ENCODE results near the gene AGBL1.
"Not testable (repeated sequence)": the region's sequence is repeated elsewhere in the genome, so short reads cannot be mapped to it uniquely, and the experiment has no call there.

Gene AGBL1

DNA sequence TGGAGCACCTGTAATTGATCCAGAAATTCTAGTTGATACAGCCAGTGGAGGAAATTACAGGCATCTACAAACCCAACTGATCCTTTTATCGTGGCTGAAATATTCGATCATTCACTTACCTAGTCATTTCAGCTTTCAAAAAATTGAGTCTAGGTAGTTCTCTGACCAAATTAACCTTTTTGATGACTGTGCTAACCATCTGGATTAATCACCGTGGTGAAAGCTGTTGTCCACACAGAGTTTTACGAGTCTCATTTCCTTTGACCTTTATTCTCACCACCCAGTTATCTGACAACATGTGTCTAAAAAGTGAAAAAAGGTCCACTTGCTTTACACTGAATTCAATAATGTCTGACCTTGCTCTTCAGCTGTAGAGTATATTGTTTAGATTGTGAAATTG, 354.3 kb downstream of the AGBL1 start:
- Mint-ChIP-seq H3K36me3 (ENCODE audit: low read depth) (no peaks in the 10 kb centered on the region), H3K4me3 (no peak overlapping the region), H3K9me3 (no peaks in the 10 kb centered on the region), H3K4me1 (no peaks in the 10 kb centered on the region), H3K27me3 (ENCODE audit: low read depth) (peaks cover 9% of the 10 kb centered on the region), H3K27ac (no peak overlapping the region)
- TF ChIP-seq, protein P1, sequence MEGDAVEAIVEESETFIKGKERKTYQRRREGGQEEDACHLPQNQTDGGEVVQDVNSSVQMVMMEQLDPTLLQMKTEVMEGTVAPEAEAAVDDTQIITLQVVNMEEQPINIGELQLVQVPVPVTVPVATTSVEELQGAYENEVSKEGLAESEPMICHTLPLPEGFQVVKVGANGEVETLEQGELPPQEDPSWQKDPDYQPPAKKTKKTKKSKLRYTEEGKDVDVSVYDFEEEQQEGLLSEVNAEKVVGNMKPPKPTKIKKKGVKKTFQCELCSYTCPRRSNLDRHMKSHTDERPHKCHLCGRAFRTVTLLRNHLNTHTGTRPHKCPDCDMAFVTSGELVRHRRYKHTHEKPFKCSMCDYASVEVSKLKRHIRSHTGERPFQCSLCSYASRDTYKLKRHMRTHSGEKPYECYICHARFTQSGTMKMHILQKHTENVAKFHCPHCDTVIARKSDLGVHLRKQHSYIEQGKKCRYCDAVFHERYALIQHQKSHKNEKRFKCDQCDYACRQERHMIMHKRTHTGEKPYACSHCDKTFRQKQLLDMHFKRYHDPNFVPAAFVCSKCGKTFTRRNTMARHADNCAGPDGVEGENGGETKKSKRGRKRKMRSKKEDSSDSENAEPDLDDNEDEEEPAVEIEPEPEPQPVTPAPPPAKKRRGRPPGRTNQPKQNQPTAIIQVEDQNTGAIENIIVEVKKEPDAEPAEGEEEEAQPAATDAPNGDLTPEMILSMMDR (IDR thresholded peaks at IDR 0.05; ENCODE audit: unreplicated experiment in 3 of 3): no peak

DNA sequence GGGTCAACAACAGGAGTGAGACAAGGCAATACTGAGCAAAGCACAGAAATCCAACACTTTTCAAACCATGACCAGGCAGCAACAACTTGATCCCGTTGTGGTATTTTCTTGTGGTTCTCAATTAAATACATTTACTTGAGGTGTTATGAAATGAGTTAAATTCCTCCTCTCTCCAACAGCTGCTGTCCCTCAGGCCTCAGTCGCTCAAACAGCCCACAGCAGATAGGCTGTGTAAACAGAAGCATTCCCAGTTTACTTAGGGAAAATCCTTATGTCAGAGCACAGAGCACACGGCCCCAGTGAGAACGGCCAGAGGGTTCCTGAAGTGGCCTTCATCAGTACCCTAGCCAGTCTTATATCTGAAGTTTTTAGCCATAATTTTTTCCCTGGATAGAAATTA, 359.9 kb downstream of the AGBL1 start:
- TF ChIP-seq, protein P1 (IDR thresholded peaks at IDR 0.05; ENCODE audit: unreplicated experiment in 3 of 3): no peak
- Mint-ChIP-seq H3K4me3 (no peak overlapping the region), H3K27ac (no peak overlapping the region), H3K27me3 (ENCODE audit: low read depth) (peaks cover 9% of the 10 kb centered on the region), H3K9me3 (no peaks in the 10 kb centered on the region), H3K36me3 (ENCODE audit: low read depth) (no peaks in the 10 kb centered on the region), H3K4me1 (no peaks in the 10 kb centered on the region)

DNA sequence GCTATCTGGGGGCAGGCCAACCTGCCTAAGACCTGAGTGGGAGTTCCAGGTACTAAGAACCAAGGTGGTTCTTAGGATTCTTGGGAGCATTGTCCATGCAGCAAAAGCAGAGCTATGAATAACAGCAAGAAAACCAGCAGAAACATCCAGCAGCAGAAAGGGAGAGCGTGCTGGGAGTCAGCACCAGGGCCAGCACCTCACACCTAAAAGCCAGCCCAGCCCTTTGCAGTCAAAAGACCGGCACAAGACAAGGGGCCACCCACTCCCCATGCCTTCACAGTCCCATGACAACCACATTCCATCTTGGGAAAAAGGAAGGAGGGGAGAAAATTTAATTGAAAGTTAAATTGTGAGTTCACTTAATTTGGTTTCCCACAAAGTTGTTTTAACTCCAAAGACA, 364.9 kb downstream of the AGBL1 start:
- Mint-ChIP-seq H3K36me3 (ENCODE audit: low read depth) (no peaks in the 10 kb centered on the region), H3K4me3 (no peak overlapping the region), H3K4me1 (no peaks in the 10 kb centered on the region), H3K27ac (no peak overlapping the region), H3K9me3 (no peaks in the 10 kb centered on the region), H3K27me3 (ENCODE audit: low read depth) (peaks cover 9% of the 10 kb centered on the region)
- TF ChIP-seq, protein P1 (IDR thresholded peaks at IDR 0.05; ENCODE audit: unreplicated experiment in 3 of 3): no peak

DNA sequence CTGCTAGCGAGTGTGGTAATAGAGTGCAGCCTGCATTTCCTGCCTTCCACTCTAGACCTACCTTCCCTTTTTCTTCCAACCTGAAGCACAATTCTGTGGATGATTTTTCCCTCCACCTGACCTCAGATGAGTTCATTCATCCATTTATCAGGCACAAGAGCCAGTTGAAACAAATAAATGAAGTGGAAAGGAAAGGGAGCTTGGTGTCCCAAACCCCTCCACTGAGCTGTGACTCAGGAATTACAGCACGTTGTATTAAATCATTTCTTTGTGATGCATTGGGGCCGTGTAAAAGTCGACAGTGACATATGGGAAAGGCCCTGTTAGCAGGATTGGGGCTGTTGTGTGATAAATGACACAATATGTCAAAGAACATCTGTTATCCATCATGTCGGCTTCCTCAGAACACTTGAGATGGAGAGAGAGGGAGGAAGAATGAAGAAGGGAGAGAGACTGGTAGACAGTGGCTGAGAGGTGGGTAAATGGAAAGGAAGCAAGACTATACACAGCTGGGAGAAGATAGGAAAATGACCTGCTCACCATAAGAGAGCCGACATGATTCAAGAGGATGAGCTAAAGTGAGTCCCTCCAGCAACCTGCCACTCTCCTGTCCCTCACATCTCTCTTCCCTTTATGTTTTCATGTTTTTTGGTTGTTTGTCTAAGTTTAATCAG, 366.0 kb downstream of the AGBL1 start:
- Mint-ChIP-seq H3K9me3 (no peaks in the 10 kb centered on the region), H3K4me1 (no peaks in the 10 kb centered on the region), H3K36me3 (ENCODE audit: low read depth) (no peaks in the 10 kb centered on the region), H3K27me3 (ENCODE audit: low read depth) (peaks cover 9% of the 10 kb centered on the region), H3K4me3 (no peak overlapping the region), H3K27ac (no peak overlapping the region)
- TF ChIP-seq, protein P1 (IDR thresholded peaks at IDR 0.05; ENCODE audit: unreplicated experiment in 3 of 3): no peak

DNA sequence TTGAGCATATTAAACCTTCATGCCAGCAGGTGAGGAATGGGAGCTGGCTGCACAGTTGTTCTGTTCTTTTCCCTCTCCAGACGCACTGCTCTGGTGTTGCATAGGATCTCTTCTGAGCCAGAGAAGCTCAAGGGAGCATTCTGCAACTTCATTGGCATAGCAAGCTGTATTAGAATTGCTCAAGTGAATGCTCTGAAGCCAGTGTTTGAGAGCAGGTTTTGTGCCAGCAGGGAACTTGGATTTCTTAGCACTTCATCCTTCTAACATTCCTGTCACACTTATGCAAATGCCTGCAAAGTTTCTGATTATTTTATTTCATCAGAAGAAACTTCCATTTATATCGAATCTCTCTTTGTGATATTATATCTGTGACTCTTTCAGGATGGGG, 366.6 kb downstream of the AGBL1 start:
- no peaks in the 10 kb centered on the region for H3K4me1 Mint-ChIP-seq
- H3K9me3 Mint-ChIP-seq: no peaks in the 10 kb centered on the region
- no peak overlapping the region for H3K4me3 Mint-ChIP-seq
- no peak overlapping the region for H3K27ac Mint-ChIP-seq
- H3K36me3 Mint-ChIP-seq (ENCODE audit: low read depth): no peaks in the 10 kb centered on the region
- TF ChIP-seq, protein P1 (IDR thresholded peaks at IDR 0.05; ENCODE audit: unreplicated experiment in 3 of 3): no peak
- peaks cover 9% of the 10 kb centered on the region for H3K27me3 Mint-ChIP-seq (ENCODE audit: low read depth)

DNA sequence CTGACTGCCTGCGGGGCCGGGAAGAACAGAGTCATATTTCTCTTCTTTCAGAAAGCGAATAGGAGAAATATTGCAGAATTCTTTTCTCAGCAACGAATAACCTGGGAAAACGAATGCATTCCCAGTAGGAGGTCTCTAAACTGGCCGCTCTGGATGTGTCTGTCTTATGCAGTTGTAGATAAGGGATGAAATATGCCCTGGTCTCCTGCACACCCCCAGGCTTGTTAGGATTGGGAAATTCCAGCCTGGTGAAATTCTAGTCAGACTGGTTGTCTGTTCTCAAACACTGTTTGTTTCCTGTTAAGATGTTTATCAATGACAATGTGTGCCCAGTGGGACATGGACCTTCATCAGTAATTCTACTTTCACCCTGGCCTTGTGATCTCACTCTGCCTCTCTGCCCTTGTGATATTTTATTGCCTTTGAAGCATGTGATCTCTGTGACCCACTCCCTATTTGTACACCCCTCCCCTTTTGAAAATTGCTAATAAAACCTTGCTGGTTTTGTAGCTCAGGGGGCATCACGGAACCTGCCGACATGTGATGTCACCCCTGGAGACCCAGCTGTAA, 385.9 kb downstream of the AGBL1 start:
- H3K9me3 Mint-ChIP-seq: peaks cover 43% of the 10 kb centered on the region
- H3K27ac Mint-ChIP-seq; H3K36me3 Mint-ChIP-seq (ENCODE audit: low read depth); H3K4me1 Mint-ChIP-seq; H3K4me3 Mint-ChIP-seq; H3K27me3 Mint-ChIP-seq (ENCODE audit: low read depth): not testable (repeated sequence)

Measured in nephron (organoid).